Measurements from ENCODE around the gene ZNF329. TPM values are rescaled to one million over a fixed set of nuclear protein-coding genes. Genes with fewer than 3 reads are reported as not detected.

ZNF329 gene
- total and polyA plus RNA-seq, 2 of the 8 experiments (the other 6 are each of a cell fraction or from before 2014, with no cell fraction given): 5.8 to 11.2 TPM

DNA sequence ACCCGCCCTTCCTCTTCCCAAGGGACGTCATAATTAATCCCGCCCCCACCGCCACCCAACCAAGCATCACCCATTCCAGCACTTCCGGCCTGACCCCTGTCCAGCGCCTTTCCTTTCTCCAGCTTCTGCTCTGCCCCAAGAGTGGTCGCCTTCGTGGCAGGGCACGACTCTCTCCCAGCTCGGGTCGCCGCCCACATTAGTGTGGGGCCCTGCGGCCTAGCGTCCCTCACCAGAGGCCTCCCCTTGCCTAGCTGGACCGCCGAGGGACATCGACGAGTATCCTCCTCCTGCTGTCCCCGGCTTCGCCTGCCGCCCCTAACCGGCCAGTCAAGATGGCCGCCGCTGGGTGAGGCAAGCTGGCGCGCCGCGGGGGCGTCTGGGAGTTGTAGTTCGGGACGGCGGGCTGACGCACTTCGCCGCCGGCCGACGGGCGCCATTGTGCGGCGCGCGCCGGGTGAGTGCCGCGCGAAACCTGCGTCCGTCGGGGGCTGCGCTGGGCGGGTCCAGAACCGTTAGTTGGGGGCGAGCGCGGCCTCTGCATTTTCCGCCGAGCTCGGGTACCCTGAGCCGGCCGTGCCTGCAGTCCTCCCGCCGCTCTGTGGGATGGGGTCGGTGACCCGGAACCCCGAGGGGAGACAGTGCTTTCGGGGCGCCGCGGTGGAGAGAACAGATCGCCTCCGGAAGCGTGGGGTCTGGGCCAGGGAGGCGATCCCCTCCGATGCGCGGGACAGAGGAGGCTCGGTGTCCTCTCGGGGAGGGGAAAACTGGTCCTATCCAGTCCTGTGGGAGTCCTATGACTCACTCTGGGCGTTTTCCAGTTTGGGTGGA lies 32.6 kb upstream of the ZNF329 start, which contains the start of gene ZNF274 (continued):
- TF ChIP-seq, protein P1, sequence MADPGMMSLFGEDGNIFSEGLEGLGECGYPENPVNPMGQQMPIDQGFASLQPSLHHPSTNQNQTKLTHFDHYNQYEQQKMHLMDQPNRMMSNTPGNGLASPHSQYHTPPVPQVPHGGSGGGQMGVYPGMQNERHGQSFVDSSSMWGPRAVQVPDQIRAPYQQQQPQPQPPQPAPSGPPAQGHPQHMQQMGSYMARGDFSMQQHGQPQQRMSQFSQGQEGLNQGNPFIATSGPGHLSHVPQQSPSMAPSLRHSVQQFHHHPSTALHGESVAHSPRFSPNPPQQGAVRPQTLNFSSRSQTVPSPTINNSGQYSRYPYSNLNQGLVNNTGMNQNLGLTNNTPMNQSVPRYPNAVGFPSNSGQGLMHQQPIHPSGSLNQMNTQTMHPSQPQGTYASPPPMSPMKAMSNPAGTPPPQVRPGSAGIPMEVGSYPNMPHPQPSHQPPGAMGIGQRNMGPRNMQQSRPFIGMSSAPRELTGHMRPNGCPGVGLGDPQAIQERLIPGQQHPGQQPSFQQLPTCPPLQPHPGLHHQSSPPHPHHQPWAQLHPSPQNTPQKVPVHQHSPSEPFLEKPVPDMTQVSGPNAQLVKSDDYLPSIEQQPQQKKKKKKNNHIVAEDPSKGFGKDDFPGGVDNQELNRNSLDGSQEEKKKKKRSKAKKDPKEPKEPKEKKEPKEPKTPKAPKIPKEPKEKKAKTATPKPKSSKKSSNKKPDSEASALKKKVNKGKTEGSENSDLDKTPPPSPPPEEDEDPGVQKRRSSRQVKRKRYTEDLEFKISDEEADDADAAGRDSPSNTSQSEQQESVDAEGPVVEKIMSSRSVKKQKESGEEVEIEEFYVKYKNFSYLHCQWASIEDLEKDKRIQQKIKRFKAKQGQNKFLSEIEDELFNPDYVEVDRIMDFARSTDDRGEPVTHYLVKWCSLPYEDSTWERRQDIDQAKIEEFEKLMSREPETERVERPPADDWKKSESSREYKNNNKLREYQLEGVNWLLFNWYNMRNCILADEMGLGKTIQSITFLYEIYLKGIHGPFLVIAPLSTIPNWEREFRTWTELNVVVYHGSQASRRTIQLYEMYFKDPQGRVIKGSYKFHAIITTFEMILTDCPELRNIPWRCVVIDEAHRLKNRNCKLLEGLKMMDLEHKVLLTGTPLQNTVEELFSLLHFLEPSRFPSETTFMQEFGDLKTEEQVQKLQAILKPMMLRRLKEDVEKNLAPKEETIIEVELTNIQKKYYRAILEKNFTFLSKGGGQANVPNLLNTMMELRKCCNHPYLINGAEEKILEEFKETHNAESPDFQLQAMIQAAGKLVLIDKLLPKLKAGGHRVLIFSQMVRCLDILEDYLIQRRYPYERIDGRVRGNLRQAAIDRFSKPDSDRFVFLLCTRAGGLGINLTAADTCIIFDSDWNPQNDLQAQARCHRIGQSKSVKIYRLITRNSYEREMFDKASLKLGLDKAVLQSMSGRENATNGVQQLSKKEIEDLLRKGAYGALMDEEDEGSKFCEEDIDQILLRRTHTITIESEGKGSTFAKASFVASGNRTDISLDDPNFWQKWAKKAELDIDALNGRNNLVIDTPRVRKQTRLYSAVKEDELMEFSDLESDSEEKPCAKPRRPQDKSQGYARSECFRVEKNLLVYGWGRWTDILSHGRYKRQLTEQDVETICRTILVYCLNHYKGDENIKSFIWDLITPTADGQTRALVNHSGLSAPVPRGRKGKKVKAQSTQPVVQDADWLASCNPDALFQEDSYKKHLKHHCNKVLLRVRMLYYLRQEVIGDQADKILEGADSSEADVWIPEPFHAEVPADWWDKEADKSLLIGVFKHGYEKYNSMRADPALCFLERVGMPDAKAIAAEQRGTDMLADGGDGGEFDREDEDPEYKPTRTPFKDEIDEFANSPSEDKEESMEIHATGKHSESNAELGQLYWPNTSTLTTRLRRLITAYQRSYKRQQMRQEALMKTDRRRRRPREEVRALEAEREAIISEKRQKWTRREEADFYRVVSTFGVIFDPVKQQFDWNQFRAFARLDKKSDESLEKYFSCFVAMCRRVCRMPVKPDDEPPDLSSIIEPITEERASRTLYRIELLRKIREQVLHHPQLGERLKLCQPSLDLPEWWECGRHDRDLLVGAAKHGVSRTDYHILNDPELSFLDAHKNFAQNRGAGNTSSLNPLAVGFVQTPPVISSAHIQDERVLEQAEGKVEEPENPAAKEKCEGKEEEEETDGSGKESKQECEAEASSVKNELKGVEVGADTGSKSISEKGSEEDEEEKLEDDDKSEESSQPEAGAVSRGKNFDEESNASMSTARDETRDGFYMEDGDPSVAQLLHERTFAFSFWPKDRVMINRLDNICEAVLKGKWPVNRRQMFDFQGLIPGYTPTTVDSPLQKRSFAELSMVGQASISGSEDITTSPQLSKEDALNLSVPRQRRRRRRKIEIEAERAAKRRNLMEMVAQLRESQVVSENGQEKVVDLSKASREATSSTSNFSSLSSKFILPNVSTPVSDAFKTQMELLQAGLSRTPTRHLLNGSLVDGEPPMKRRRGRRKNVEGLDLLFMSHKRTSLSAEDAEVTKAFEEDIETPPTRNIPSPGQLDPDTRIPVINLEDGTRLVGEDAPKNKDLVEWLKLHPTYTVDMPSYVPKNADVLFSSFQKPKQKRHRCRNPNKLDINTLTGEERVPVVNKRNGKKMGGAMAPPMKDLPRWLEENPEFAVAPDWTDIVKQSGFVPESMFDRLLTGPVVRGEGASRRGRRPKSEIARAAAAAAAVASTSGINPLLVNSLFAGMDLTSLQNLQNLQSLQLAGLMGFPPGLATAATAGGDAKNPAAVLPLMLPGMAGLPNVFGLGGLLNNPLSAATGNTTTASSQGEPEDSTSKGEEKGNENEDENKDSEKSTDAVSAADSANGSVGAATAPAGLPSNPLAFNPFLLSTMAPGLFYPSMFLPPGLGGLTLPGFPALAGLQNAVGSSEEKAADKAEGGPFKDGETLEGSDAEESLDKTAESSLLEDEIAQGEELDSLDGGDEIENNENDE (IDR thresholded peaks at IDR 0.05; ENCODE audit: insufficient replicate concordance, low read length): no peak
- TF ChIP-seq SP1 (IDR thresholded peaks at IDR 0.05; ENCODE audit: low read depth, low read length) (no peak), KDM1A (IDR thresholded peaks at IDR 0.05; ENCODE audit: borderline replicate concordance, low read length) (peak; percentile 43; the same call in 1 of the 2 replicates), RFX5 (IDR thresholded peaks at IDR 0.05; ENCODE audit: borderline replicate concordance, low read depth, low read length) (no peak), KDM4A (IDR thresholded peaks at IDR 0.05; ENCODE audit: low read depth, low read length, severe bottlenecking) (peak; percentile 94), JUN (IDR thresholded peaks at IDR 0.05; ENCODE audit: low read depth, low read length) (no peak), CBX8 (IDR thresholded peaks at IDR 0.05; ENCODE audit: borderline replicate concordance, low read depth, low read length) (no peak), POLR2A (IDR thresholded peaks at IDR 0.05; ENCODE audit: control extremely low read depth in 1 of 2, low read depth in 2 of 2, low read length in 2 of 2) (peak; percentile 87 to 96)
